GM12891 (cell line): ENCODE data around the gene COA7.

Experiments used
- POLR2AphosphoS5 ChIP-seq: IDR thresholded peaks from 2 replicates; pipeline ENCODE4 v1.6.1; 2011; ENCODE audit warnings: low read depth, low read length, control low read depth
- SPI1 ChIP-seq: IDR thresholded peaks from 2 replicates; pipeline ENCODE4 v1.6.1; 2011; ENCODE audit warnings: low read depth, low read length, control low read depth

- TF ChIP-seq SPI1: no peak
- no peak for TF ChIP-seq POLR2AphosphoS5
These were observed 39.4 kb downstream of the COA7 start for GRCh38 chr1:52658795-52659194.
